ENCODE data around the gene FMO3. TPM values are rescaled to one million over a fixed set of nuclear protein-coding genes. Genes with fewer than 3 reads are reported as not detected.

The FMO3 gene
- not detected for total RNA-seq

DNA sequence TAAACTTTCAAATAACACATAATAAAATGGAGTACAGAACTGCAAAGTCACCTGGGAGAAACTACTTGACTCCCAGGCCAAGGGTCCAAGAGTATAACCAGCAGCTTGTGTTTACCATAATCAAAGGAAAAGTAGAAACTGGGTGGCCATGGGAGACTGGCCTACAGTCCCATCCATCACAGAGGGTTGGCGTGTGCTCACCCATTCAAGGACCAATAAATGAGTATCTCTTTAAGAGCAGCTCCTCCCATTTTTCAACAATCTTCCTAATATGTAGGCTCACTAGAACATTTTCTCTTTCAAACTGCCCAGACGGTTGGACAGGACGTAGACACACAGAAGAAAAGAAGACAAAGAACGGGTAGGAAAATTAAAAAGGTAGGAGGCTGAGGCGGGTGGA lies at the start of gene FMO3:
TSS of gene FMO3 (plus strand) at position 302 of the 400 bp plus-strand sequence. CDS start 1,754 bp downstream, outside the sequence.
- CTCF ChIA-PET: no interaction called here
- POLR2A ChIA-PET: no interaction called here

DNA sequence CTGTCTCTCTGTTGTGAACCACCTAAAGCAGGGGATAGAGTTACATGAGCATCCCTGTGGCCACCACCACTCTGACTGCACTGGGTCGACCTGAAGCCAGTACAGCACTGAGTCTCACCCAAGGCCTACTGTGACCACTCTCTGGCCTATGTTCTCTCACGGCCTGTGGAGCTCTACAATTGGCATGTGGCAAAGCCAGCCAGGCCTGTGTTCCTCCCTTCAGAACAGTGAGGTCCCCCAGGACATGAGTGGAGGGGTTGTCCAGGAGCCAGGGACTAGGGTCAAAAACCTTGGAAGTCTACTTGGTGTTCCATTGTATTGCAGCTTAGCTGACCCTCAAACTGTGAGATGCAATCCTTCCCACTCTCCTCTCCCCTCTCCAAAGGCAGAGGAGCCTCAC lies 42.7 kb upstream of the FMO3 start:
- ChIA-PET CTCF (no interaction called here), POLR2A (no interaction called here)

- POLR2A ChIA-PET: no interaction called here
- CTCF ChIA-PET: no interaction called here
These were observed 37.7 kb upstream of the FMO3 start for GRCh38 chr1:171052977-171053376.

GRCh38 chr1:171055966-171056643 lies 34.6 kb upstream of the FMO3 start:
- POLR2A ChIA-PET: no interaction called here
- CTCF ChIA-PET: no interaction called here

- ChIA-PET POLR2A (no interaction called here), CTCF (no interaction called here)
These were observed 29.1 kb upstream of the FMO3 start for GRCh38 chr1:171061425-171062143.

DNA sequence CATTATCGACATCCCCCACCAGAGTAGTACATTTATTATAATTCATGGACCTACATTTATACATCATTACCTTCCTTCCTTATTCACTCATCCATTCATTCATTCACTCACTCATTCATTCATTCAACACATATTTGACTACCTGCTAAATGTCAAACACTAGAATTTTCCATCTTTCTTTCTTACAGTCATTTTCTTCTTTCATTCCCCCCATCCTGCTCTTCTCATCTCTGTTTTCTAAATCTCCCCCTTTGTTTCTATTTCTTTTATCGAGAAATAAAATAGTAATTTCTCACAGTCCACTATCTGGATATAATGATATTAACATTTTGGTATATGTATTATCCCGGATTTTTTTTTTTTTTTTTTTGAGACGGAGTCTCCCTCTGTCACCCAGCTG lies 27.8 kb upstream of the FMO3 start:
- ChIA-PET POLR2A (no interaction called here), CTCF (no interaction called here)

GRCh38 chr1:171075041-171075440 lies 15.7 kb upstream of the FMO3 start:
- ChIA-PET POLR2A (no interaction called here), CTCF (no interaction called here)

DNA sequence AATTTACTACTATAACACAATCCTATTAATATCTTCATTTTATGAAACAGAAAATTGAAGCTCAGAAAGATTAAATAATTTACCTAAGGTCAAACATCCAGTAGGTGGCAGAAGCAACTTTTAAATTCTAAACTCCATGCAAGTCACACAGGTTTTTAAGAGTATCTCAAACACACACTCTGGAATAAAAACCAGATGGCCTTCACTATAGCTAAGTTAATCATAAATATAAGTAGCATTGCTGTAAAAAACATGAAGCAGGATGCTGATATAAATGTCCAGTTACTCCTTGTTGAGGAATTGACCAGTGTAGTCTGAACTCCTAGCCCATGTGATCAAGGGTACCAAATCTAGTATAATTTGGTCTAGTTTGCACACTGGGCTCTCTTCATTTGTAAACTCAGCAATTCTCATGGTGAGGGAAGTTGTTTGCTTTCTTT lies 9.4 kb upstream of the FMO3 start:
- ChIA-PET POLR2A (no interaction called here), CTCF (no interaction called here)

GRCh38 chr1:171081763-171082201 lies 8.9 kb upstream of the FMO3 start:
- POLR2A ChIA-PET: no interaction called here
- CTCF ChIA-PET: no interaction called here

- POLR2A ChIA-PET: no interaction called here
- CTCF ChIA-PET: no interaction called here
These were observed 8.1 kb upstream of the FMO3 start for GRCh38 chr1:171082606-171083005.

- CTCF ChIA-PET: interaction anchor here (0.6 kb wide), 1 partner anchor 10 kb away, joined by 4 read pairs; no protein-coding TSS in a partner anchor
- POLR2A ChIA-PET: no interaction called here
These were observed 7.5 kb upstream of the FMO3 start for GRCh38 chr1:171083222-171083621.

GRCh38 chr1:171084091-171084490 lies 6.6 kb upstream of the FMO3 start:
- ChIA-PET POLR2A (no interaction called here), CTCF (interaction anchor here (0.6 kb wide), 1 partner anchor 11 kb away, joined by 4 read pairs; no protein-coding TSS in a partner anchor)

DNA sequence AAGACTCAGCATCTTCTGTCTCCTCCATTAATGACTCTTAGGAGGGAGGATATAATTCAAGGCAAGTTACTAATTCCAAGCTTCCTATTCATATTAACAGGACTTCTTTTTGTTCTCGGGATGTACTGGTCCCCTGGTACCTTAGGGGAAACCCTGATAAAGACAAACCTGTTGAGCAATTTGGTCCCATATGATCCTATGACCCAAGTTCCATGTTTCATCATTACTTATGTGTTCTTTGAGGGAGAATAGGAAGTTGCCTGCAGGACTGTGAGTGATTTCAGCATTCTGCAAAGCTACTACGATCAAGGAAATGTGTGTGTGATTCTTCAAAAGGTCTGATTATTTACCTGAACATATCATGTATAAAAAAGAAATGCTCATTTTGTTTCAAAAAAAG lies 5.8 kb upstream of the FMO3 start:
- ChIA-PET POLR2A (no interaction called here), CTCF (no interaction called here)

- ChIA-PET POLR2A (no interaction called here), CTCF (no interaction called here)
These were observed 2.8 kb upstream of the FMO3 start for GRCh38 chr1:171087896-171088295.

- ChIA-PET CTCF (no interaction called here), POLR2A (no interaction called here)
These were observed 13.2 kb downstream of the FMO3 start for GRCh38 chr1:171103862-171104261.

DNA sequence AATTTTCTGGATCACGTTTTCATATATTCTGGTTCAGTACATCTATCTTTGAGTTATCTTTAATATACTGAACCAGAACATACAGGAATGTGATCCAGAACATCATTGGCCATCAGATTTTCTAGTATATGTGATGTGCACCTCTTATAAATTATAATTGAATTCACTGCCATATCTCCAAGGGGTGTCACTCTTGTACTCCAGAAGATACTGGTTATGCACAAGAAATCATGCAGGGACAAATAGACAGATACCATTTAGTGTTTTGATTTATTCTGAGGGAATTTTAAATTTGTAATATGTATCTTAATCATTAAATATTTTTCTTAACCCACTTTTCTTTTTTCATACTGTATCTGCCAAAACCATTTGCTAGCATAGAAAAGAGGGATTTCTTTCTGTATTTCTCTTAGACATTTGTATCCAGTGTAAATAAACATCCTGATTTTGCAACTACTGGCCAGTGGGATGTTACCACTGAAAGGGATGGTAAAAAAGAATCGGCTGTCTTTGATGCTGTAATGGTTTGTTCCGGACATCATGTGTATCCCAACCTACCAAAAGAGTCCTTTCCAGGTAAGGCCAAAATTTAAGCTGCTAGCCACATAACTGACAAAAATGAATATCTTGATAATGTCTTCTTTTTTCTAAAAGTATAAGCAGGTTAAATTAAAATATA lies 16.7 kb downstream of the FMO3 start:
- ChIA-PET POLR2A (no interaction called here), CTCF (no interaction called here)

DNA sequence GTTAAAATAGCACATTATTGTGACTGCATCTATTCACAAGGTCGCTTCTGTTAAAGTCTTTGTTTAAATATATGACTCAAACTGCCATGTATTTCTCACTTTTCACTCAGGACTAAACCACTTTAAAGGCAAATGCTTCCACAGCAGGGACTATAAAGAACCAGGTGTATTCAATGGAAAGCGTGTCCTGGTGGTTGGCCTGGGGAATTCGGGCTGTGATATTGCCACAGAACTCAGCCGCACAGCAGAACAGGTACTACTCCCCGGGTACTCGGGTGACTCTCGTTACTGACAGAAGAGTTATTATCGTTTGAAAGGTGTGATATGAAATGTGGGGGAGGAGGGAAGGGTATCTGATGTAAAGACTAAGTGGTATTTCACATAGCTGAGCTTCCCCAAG lies 17.3 kb downstream of the FMO3 start:
- POLR2A ChIA-PET: no interaction called here
- CTCF ChIA-PET: no interaction called here

- POLR2A ChIA-PET: no interaction called here
- CTCF ChIA-PET: no interaction called here
These were observed 19.3 kb downstream of the FMO3 start for GRCh38 chr1:171109966-171110365.

DNA sequence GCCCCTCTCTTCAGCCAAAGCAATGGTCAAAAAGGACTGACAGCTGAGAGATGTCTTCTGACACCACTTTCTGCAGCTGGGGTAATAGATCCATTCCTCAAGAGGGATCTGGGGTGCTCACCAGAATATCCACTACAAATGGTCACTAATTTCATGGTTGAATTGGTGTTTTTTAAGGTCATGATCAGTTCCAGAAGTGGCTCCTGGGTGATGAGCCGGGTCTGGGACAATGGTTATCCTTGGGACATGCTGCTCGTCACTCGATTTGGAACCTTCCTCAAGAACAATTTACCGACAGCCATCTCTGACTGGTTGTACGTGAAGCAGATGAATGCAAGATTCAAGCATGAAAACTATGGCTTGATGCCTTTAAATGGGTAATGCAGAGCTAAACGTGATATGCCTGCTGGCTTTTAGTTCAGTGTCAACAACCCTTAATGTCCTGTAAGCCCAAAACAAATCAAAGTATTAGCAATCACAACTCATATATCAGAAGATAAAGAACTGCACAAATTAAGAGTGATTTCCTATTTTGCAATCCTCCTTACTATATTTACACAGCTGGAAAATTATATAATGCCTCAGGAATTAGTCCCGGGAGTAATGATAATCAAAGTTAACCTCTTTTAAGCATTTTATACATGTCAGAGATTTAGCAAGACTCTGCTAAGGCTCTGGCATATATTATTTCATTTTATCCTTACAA lies 20.1 kb downstream of the FMO3 start:
- ChIA-PET CTCF (no interaction called here), POLR2A (no interaction called here)

GRCh38 chr1:171112119-171112518 lies 21.4 kb downstream of the FMO3 start:
- POLR2A ChIA-PET: no interaction called here
- CTCF ChIA-PET: no interaction called here

GRCh38 chr1:171113382-171113781 lies 22.7 kb downstream of the FMO3 start:
- ChIA-PET CTCF (no interaction called here), POLR2A (no interaction called here)
